Activated CD8-positive, alpha-beta memory T cell treated with anti-CD3 and anti-CD28 coated beads, Interleukin-2, amount 10 ng/mL, durations not matched to agents 7 days and 5 days (primary cell): ENCODE results near the gene APLP2. TPM values are rescaled to one million over a fixed set of nuclear protein-coding genes. Genes with fewer than 3 reads are reported as not detected.

Source experiments
- ATAC-seq: fragments of 150-1000 bp; cut with Tn5 transposase; one replicate; pipeline ENCODE4 v1.10.0; 2021; ENCODE audit warnings: moderate library complexity
- CTCF ChIA-PET: fragments of 350-600 bp; sonication (Branson Sonifier 250); formaldehyde crosslinking; loops from one replicate; lab custom pipeline; 2021; ENCODE audit warnings: antibody characterized with exemption; lab: Charles Lee
- DNase-seq: peaks from one replicate; pipeline ENCODE4 v3.0.0-alpha.2; 2020
- H3K27ac Mint-ChIP-seq: one replicate; pipeline ENCODE4 v1.8.0; 2021; ENCODE audit warnings: mild to moderate bottlenecking, mixed read lengths
- H3K27me3 Mint-ChIP-seq: one replicate; pipeline ENCODE4 v1.8.0; 2021; ENCODE audit warnings: mixed read lengths
- H3K36me3 Mint-ChIP-seq: one replicate; pipeline ENCODE4 v1.8.0; 2021; ENCODE audit warnings: mild to moderate bottlenecking, mixed read lengths
- H3K4me1 Mint-ChIP-seq: one replicate; pipeline ENCODE4 v1.8.0; 2021; ENCODE audit warnings: mixed read lengths
- H3K4me3 Mint-ChIP-seq: one replicate; pipeline ENCODE4 v1.8.0; 2021; ENCODE audit warnings: mild to moderate bottlenecking, moderate library complexity, mixed read lengths
- H3K9me3 Mint-ChIP-seq: one replicate; pipeline ENCODE4 v1.8.0; 2022; ENCODE audit warnings: low read depth, mixed read lengths
- total RNA-seq, 2 experiments: library from RNA; stranded (reverse); gene quantifications; one replicate each; pipeline ENCODE4 v1.2.3, GENCODE V29; 2021

APLP2 gene
- total RNA-seq, 2 experiments from 2014 or later, result 21.9 to 33.5 TPM

- peaks cover 2% of the 10 kb centered on the region for H3K36me3 Mint-ChIP-seq
- peaks cover 40% of the 10 kb centered on the region for H3K27me3 Mint-ChIP-seq
- H3K27ac Mint-ChIP-seq, result no peak overlapping the region
- DNase-seq (no peak), ATAC-seq (no peak)
- no peaks in the 10 kb centered on the region for H3K9me3 Mint-ChIP-seq
- H3K4me3 Mint-ChIP-seq, result no peak overlapping the region
- CTCF ChIA-PET, result interaction anchor here (0.6 to 1.3 kb wide), 3 partner anchors 61 to 143 kb away, joined by 3 to 5 read pairs (median 5); no protein-coding TSS in a partner anchor
- peaks cover 16% of the 10 kb centered on the region for H3K4me1 Mint-ChIP-seq
Observed at GRCh38 chr11:130066338-130066737, 3.4 kb upstream of the APLP2 start.

GRCh38 chr11:130068546-130068985 is 1.1 kb upstream of the APLP2 start:
- Mint-ChIP-seq H3K27ac (peak overlapping the region; percentile 91), H3K4me1 (peaks cover 18% of the 10 kb centered on the region), H3K4me3 (peak overlapping the region; percentile 90), H3K27me3 (peaks cover 38% of the 10 kb centered on the region), H3K9me3 (no peaks in the 10 kb centered on the region), H3K36me3 (peaks cover 2% of the 10 kb centered on the region)
- CTCF ChIA-PET, result no interaction called here
- DNase-seq (no peak), ATAC-seq (no peak)

GRCh38 chr11:130068986-130069658 is 572 bp upstream of the APLP2 start:
- CTCF ChIA-PET, result interaction anchor here (3.8 kb wide), 1 partner anchor 63 kb away, joined by 22 read pairs; no protein-coding TSS in a partner anchor
- H3K27me3 Mint-ChIP-seq, result peaks cover 33% of the 10 kb centered on the region
- peak; percentile 56 for DNase-seq
- H3K27ac Mint-ChIP-seq, result peak overlapping the region; percentile 91
- no peaks in the 10 kb centered on the region for H3K9me3 Mint-ChIP-seq
- H3K4me3 Mint-ChIP-seq, result peak overlapping the region; percentile 90
- H3K4me1 Mint-ChIP-seq, result peaks cover 18% of the 10 kb centered on the region
- ATAC-seq, result peak; percentile 57
- H3K36me3 Mint-ChIP-seq, result peaks cover 2% of the 10 kb centered on the region

- DNase-seq (peak; percentile 64), ATAC-seq (peak; percentile 43)
- H3K36me3 Mint-ChIP-seq, result peaks cover 2% of the 10 kb centered on the region
- H3K27ac Mint-ChIP-seq, result no peak overlapping the region
- CTCF ChIA-PET, result interaction anchor here (0.6 to 3.8 kb wide), 7 partner anchors 16 to 78 kb away, joined by 3 to 22 read pairs (median 4); partner anchors contain the start of gene PRDM10
- peak overlapping the region; percentile 90 for H3K4me3 Mint-ChIP-seq
- peaks cover 18% of the 10 kb centered on the region for H3K4me1 Mint-ChIP-seq
- peaks cover 23% of the 10 kb centered on the region for H3K27me3 Mint-ChIP-seq
- no peaks in the 10 kb centered on the region for H3K9me3 Mint-ChIP-seq
Observed at GRCh38 chr11:130070109-130070845, 583 bp downstream of the APLP2 start.

GRCh38 chr11:130070846-130071200 is 1.1 kb downstream of the APLP2 start:
- ATAC-seq (no peak), DNase-seq (no peak)
- H3K36me3 Mint-ChIP-seq, result peaks cover 2% of the 10 kb centered on the region
- no peaks in the 10 kb centered on the region for H3K9me3 Mint-ChIP-seq
- H3K4me3 Mint-ChIP-seq, result peak overlapping the region; percentile 72
- peaks cover 23% of the 10 kb centered on the region for H3K27me3 Mint-ChIP-seq
- no peak overlapping the region for H3K27ac Mint-ChIP-seq
- peaks cover 18% of the 10 kb centered on the region for H3K4me1 Mint-ChIP-seq
- CTCF ChIA-PET, result interaction anchor here (0.7 to 3.8 kb wide), 6 partner anchors 55 to 79 kb away, joined by 3 to 22 read pairs (median 4); partner anchors contain the start of gene PRDM10

- H3K27ac Mint-ChIP-seq, result no peak overlapping the region
- DNase-seq (no peak), ATAC-seq (no peak)
- H3K4me3 Mint-ChIP-seq, result peak overlapping the region; percentile 72
- no peaks in the 10 kb centered on the region for H3K9me3 Mint-ChIP-seq
- H3K27me3 Mint-ChIP-seq, result peaks cover 23% of the 10 kb centered on the region
- CTCF ChIA-PET, result interaction anchor here (1.4 to 3.8 kb wide), 4 partner anchors 61 to 79 kb away, joined by 4 to 22 read pairs (median 8); partner anchors contain the start of gene PRDM10
- H3K4me1 Mint-ChIP-seq, result peaks cover 18% of the 10 kb centered on the region
- peaks cover 2% of the 10 kb centered on the region for H3K36me3 Mint-ChIP-seq
Observed at GRCh38 chr11:130071211-130071712, 1.6 kb downstream of the APLP2 start.

- no peaks in the 10 kb centered on the region for H3K9me3 Mint-ChIP-seq
- no peak for ATAC-seq
- CTCF ChIA-PET, result no interaction called here
Observed at GRCh38 chr11:130074736-130075135, 5.0 kb downstream of the APLP2 start.

GRCh38 chr11:130076778-130077481 is 7.2 kb downstream of the APLP2 start:
- DNase-seq (no peak), ATAC-seq (no peak)
- Mint-ChIP-seq H3K27ac (no peak overlapping the region), H3K4me1 (peaks cover 4% of the 10 kb centered on the region), H3K27me3 (peaks cover 3% of the 10 kb centered on the region), H3K4me3 (no peak overlapping the region), H3K36me3 (no peaks in the 10 kb centered on the region), H3K9me3 (no peaks in the 10 kb centered on the region)
- CTCF ChIA-PET, result interaction anchor here (1.7 kb wide), 1 partner anchor 51 kb away, joined by 4 read pairs; no protein-coding TSS in a partner anchor

More at GRCh38 chr11:130074736-130075135, 5.0 kb downstream of the APLP2 start:
- Mint-ChIP-seq H3K27ac (no peak overlapping the region), H3K4me3 (no peak overlapping the region), H3K27me3 (peaks cover 14% of the 10 kb centered on the region), H3K36me3 (peaks cover 2% of the 10 kb centered on the region), H3K4me1 (peaks cover 14% of the 10 kb centered on the region)
- DNase-seq, result no peak

- Mint-ChIP-seq H3K27me3 (no peaks in the 10 kb centered on the region), H3K27ac (no peak overlapping the region), H3K4me1 (peaks cover 4% of the 10 kb centered on the region), H3K36me3 (no peaks in the 10 kb centered on the region), H3K9me3 (no peaks in the 10 kb centered on the region), H3K4me3 (no peak overlapping the region)
- CTCF ChIA-PET, result interaction anchor here (1.0 to 1.7 kb wide), 3 partner anchors 50 to 66 kb away, joined by 3 to 4 read pairs (median 3); no protein-coding TSS in a partner anchor
- DNase-seq, result no peak
- no peak for ATAC-seq
Observed at GRCh38 chr11:130077671-130078070, 8.0 kb downstream of the APLP2 start.

GRCh38 chr11:130078080-130078479 is 8.4 kb downstream of the APLP2 start:
- no peaks in the 10 kb centered on the region for H3K9me3 Mint-ChIP-seq
- no peaks in the 10 kb centered on the region for H3K36me3 Mint-ChIP-seq
- CTCF ChIA-PET, result interaction anchor here (1.0 to 1.7 kb wide), 3 partner anchors 49 to 66 kb away, joined by 3 to 4 read pairs (median 3); no protein-coding TSS in a partner anchor
- DNase-seq (no peak), ATAC-seq (no peak)
- H3K4me3 Mint-ChIP-seq, result no peak overlapping the region
- H3K27me3 Mint-ChIP-seq, result no peaks in the 10 kb centered on the region
- H3K4me1 Mint-ChIP-seq, result peaks cover 4% of the 10 kb centered on the region
- no peak overlapping the region for H3K27ac Mint-ChIP-seq

- no peak for DNase-seq
- no peaks in the 10 kb centered on the region for H3K9me3 Mint-ChIP-seq
- ATAC-seq, result no peak
- peaks cover 3% of the 10 kb centered on the region for H3K27me3 Mint-ChIP-seq
- no peak overlapping the region for H3K4me3 Mint-ChIP-seq
- no peak overlapping the region for H3K27ac Mint-ChIP-seq
- peaks cover 5% of the 10 kb centered on the region for H3K4me1 Mint-ChIP-seq
- CTCF ChIA-PET, result interaction anchor here (0.9 kb wide), 1 partner anchor 16 kb away, joined by 3 read pairs; no protein-coding TSS in a partner anchor
- H3K36me3 Mint-ChIP-seq, result no peaks in the 10 kb centered on the region
Observed at GRCh38 chr11:130085671-130086290, 16.1 kb downstream of the APLP2 start.

GRCh38 chr11:130086669-130087068 is 17.0 kb downstream of the APLP2 start:
- Mint-ChIP-seq H3K9me3 (no peaks in the 10 kb centered on the region), H3K27ac (no peak overlapping the region), H3K27me3 (peaks cover 3% of the 10 kb centered on the region), H3K4me3 (no peak overlapping the region), H3K4me1 (peaks cover 5% of the 10 kb centered on the region), H3K36me3 (no peaks in the 10 kb centered on the region)
- ATAC-seq (no peak), DNase-seq (no peak)
- CTCF ChIA-PET, result interaction anchor here (0.9 kb wide), 1 partner anchor 16 kb away, joined by 3 read pairs; no protein-coding TSS in a partner anchor
